HEK293 (cell line): ENCODE data around the gene CEP85.

Source experiments
- CTCF ChIA-PET: fragments of 350-600 bp; formaldehyde crosslinking; extraction: SDS; loops from one replicate; lab custom pipeline; 2021; ENCODE audit warnings: antibody characterized with exemption; lab: Yijun Ruan, JAX
- POLR2A ChIA-PET: fragments of 300-600 bp; formaldehyde crosslinking; extraction: SDS; loops from one replicate; lab custom pipeline; 2020; ENCODE audit warnings: antibody characterized with exemption, inconsistent platforms; lab: Yijun Ruan, JAX
- H3K27ac ChIP-seq: fragments of 200-500 bp; sonication (Bioruptor generic); 2 replicates; pipeline ENCODE4 v1.5.1; 2014; ENCODE audit warnings: low read depth, low read length, control low read depth, inconsistent platforms; ENCODE audit errors: extremely low read depth
- H3K36me3 ChIP-seq, 2 experiments: fragments of 200-500 bp in 1 of 2; sonication (Bioruptor generic) in 1 of 2; 1 replicate in 1 of 2; 2 replicates in 1 of 2; pipeline ENCODE4 v1.5.1; 2014 to 2017; ENCODE audit warnings: inconsistent platforms in 2 of 2, low read length in 2 of 2; ENCODE audit not compliant: control insufficient read depth in 2 of 2, insufficient read depth in 1 of 2
- H3K4me1 ChIP-seq: fragments of 200-500 bp; sonication (Bioruptor generic); 2 replicates; pipeline ENCODE4 v1.5.1; 2014; ENCODE audit warnings: mild to moderate bottlenecking, low read length, inconsistent platforms; ENCODE audit not compliant: control insufficient read depth, insufficient read depth
- H3K4me3 ChIP-seq: 2 replicates; pipeline ENCODE4 v1.5.1; 2011; ENCODE audit warnings: low read depth, mild to moderate bottlenecking, control low read depth, low read length, moderate library complexity
- H3K9me3 ChIP-seq: fragments of 200-500 bp; sonication (Bioruptor generic); 2 replicates; pipeline ENCODE4 v1.5.1; 2014; ENCODE audit warnings: low read depth, low read length, inconsistent platforms; ENCODE audit not compliant: control insufficient read depth, insufficient read depth
- ATF2 ChIP-seq: fragments of 450-650 bp; formaldehyde crosslinking; IDR thresholded peaks from 2 replicates; pipeline ENCODE4 v1.5.1; 2016; ENCODE audit warnings: missing biosample characterization, missing genetic modification characterization, low read depth
- CTCF ChIP-seq: fragments of 450-650 bp; formaldehyde crosslinking; IDR thresholded peaks from 2 replicates; pipeline ENCODE4 v1.5.1; 2016; ENCODE audit warnings: missing biosample characterization, missing genetic modification characterization
- EGR2 ChIP-seq: fragments of 450-650 bp; formaldehyde crosslinking; IDR thresholded peaks from 2 replicates; pipeline ENCODE4 v1.5.1; 2016; ENCODE audit warnings: low read depth, missing biosample characterization, missing genetic modification characterization
- KLF1 ChIP-seq: fragments of 450-650 bp; formaldehyde crosslinking; IDR thresholded peaks from 2 replicates; pipeline ENCODE4 v1.5.1; 2016; ENCODE audit warnings: missing biosample characterization, missing genetic modification characterization
- SCRT1 ChIP-seq: fragments of 450-650 bp; formaldehyde crosslinking; IDR thresholded peaks from 2 replicates; pipeline ENCODE4 v1.5.1; 2016; ENCODE audit warnings: missing biosample characterization, missing genetic modification characterization, borderline replicate concordance
- TCF7L2 ChIP-seq: IDR thresholded peaks from 2 replicates; pipeline ENCODE4 v1.6.1; 2011; ENCODE audit warnings: low read depth, mild to moderate bottlenecking, inconsistent platforms, low read length, moderate library complexity, borderline replicate concordance
- TSHZ1 ChIP-seq: fragments of 450-650 bp; formaldehyde crosslinking; IDR thresholded peaks from 2 replicates; pipeline ENCODE4 v1.5.1; 2016; ENCODE audit warnings: missing biosample characterization, missing genetic modification characterization, borderline replicate concordance
- ZFP69B ChIP-seq: fragments of 450-650 bp; formaldehyde crosslinking; IDR thresholded peaks from 2 replicates; pipeline ENCODE4 v1.5.1; 2016; ENCODE audit warnings: missing biosample characterization, missing genetic modification characterization
- ZIC2 ChIP-seq: fragments of 450-650 bp; formaldehyde crosslinking; IDR thresholded peaks from 2 replicates; pipeline ENCODE4 v1.5.1; 2016; ENCODE audit warnings: missing biosample characterization, missing genetic modification characterization
- ZNF335 ChIP-seq: fragments of 450-650 bp; formaldehyde crosslinking; conservative IDR thresholded peaks from 2 replicates; pipeline ENCODE4 v1.5.1; 2016; ENCODE audit warnings: missing biosample characterization, missing genetic modification characterization
- ZNF37A ChIP-seq: fragments of 450-650 bp; IDR thresholded peaks from 2 replicates; pipeline ENCODE4 v1.5.1; 2018; ENCODE audit warnings: missing biosample characterization, missing genetic modification characterization
- ZNF394 ChIP-seq: fragments of 450-650 bp; formaldehyde crosslinking; IDR thresholded peaks from 2 replicates; pipeline ENCODE4 v1.5.1; 2016; ENCODE audit warnings: missing biosample characterization, missing genetic modification characterization, mild to moderate bottlenecking, moderate library complexity, borderline replicate concordance
- ZNF768 ChIP-seq: fragments of 450-650 bp; formaldehyde crosslinking; IDR thresholded peaks from 2 replicates; pipeline ENCODE4 v1.5.1; 2018; ENCODE audit warnings: missing biosample characterization, mild to moderate bottlenecking, missing genetic modification characterization

CEP85 gene

GRCh38 chr1:26297791-26298124 lies 63.8 kb downstream of the CEP85 start:
- ChIA-PET CTCF (interaction anchor here (0.8 to 4.7 kb wide), 3 partner anchors 12 to 317 kb away, joined by 3 to 32 read pairs (median 5); no protein-coding TSS in a partner anchor), POLR2A (interaction anchor here (0.5 kb wide), 1 partner anchor 392 kb away, joined by 4 read pairs; no protein-coding TSS in a partner anchor)
- Histone ChIP-seq H3K9me3 (no peaks in the 10 kb centered on the region), H3K36me3 (peaks cover 0 to 35% of the 10 kb centered on the region in 2 experiments; a peak in 1 of 3 replicates), H3K4me3 (no peak overlapping the region), H3K4me1 (no peaks in the 10 kb centered on the region), H3K27ac (no peak overlapping the region)
- TF ChIP-seq ZNF768 (tag by site-specific recombination) (no peak), ZNF37A (tag by site-specific recombination) (no peak), TCF7L2 (no peak), ZNF394 (no peak), ATF2 (no peak)

- Histone ChIP-seq H3K27ac (no peak overlapping the region), H3K4me1 (no peaks in the 10 kb centered on the region), H3K36me3 (peaks cover 0 to 23% of the 10 kb centered on the region in 2 experiments; a peak in 1 of 3 replicates), H3K9me3 (no peaks in the 10 kb centered on the region), H3K4me3 (no peak overlapping the region)
- TF ChIP-seq ZFP69B (tag by site-specific recombination): no peak
- TF ChIP-seq SCRT1 (tag by site-specific recombination): no peak
- 0 out of 2 replicates have a peak, but pooled peaks have one; percentile 31 for TF ChIP-seq KLF1 (tag by site-specific recombination)
- no peak for TF ChIP-seq ZNF335
- no peak for TF ChIP-seq TSHZ1 (tag by site-specific recombination)
- ChIA-PET POLR2A (interaction anchor here (0.6 to 1.6 kb wide), 3 partner anchors 9 to 16 kb away, joined by 3 to 5 read pairs (median 5); no protein-coding TSS in a partner anchor), CTCF (interaction anchor here (1.8 to 4.7 kb wide), 3 partner anchors 12 to 21 kb away, joined by 4 to 32 read pairs (median 4); no protein-coding TSS in a partner anchor)
These were observed 66.7 kb downstream of the CEP85 start for GRCh38 chr1:26300578-26301275.

- no peak overlapping the region for H3K27ac ChIP-seq
- TF ChIP-seq CTCF (no peak), EGR2 (tag by site-specific recombination) (peak; percentile 34; the same call in 1 of the 2 replicates), ZIC2 (tag by site-specific recombination) (peak; percentile 37; the same call in 1 of the 2 replicates)
- H3K4me3 ChIP-seq: no peak overlapping the region
- peaks cover 0 to 4% of the 10 kb centered on the region in 2 experiments; a peak in 1 of 3 replicates for H3K36me3 ChIP-seq
- POLR2A ChIA-PET: no interaction called here
- no peaks in the 10 kb centered on the region for H3K4me1 ChIP-seq
- CTCF ChIA-PET: interaction anchor here (0.8 to 1.2 kb wide), 3 partner anchors 14 to 19 kb away, joined by 3 to 7 read pairs (median 4); no protein-coding TSS in a partner anchor
- H3K9me3 ChIP-seq: no peaks in the 10 kb centered on the region
These were observed 68.9 kb downstream of the CEP85 start for GRCh38 chr1:26302733-26303405.
